Activated CD8-positive, alpha-beta memory T cell treated with anti-CD3 and anti-CD28 coated beads for 48 hours (primary cell): Measurements from ENCODE around the gene MED26.
"Not testable (repeated sequence)": the region's sequence is repeated elsewhere in the genome, so short reads cannot be mapped to it uniquely, and the experiment has no call there.

Source experiments
- DNase-seq, 3 experiments: peaks; one replicate each; pipeline ENCODE4 v3.0.0-alpha.2; 2020; ENCODE audit warnings: low read depth in 2 of 3, low spot score in 2 of 3

Gene MED26, protein sequence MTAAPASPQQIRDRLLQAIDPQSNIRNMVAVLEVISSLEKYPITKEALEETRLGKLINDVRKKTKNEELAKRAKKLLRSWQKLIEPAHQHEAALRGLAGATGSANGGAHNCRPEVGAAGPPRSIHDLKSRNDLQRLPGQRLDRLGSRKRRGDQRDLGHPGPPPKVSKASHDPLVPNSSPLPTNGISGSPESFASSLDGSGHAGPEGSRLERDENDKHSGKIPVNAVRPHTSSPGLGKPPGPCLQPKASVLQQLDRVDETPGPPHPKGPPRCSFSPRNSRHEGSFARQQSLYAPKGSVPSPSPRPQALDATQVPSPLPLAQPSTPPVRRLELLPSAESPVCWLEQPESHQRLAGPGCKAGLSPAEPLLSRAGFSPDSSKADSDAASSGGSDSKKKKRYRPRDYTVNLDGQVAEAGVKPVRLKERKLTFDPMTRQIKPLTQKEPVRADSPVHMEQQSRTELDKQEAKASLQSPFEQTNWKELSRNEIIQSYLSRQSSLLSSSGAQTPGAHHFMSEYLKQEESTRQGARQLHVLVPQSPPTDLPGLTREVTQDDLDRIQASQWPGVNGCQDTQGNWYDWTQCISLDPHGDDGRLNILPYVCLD

DNA sequence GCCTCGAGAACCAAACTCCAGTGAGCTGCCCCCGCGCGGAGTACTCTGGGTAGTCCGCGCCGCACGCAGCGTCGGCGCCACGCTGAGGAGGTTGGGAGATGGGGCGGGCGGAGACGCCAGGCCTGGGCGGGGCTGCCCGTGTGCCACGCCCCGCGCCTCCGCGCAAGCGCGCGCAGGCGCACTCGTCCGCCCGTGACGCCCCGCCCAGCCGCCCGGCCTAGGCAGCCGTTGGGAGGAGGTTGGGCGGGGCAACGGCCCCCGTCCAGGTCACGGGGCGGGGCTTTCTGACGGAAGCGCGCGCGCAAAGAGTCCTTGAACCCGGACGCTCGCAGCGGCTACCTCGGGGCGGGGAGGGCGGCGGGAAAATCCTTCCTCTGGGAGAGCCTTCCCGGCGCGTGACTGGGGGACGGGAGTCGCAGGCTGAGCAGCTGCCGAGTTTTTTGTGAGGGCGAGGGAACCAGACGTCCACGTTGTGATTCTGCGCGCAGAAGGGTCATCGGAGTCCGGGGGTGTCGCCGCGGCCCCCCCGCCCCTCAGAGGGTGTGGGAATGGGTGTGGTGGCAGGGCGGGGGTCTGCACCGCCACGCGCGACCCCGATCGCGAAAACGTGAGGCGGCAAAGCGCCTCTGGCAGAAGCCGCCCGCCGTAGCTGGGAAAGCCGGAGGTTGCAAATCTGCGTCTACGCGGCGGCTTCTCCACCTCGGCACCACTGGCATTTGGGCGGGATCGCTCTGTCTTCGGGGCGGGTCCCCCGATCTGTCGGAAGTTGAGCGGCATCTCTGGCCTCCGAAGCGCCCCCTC lies at the start of gene MED26:
MED26 (minus strand) TSS at position 22 of the 801 bp plus-strand sequence. CDS start 261 bp downstream, outside the sequence.
- DNase-seq = peak; percentile 94 to 97 (median 96)

DNA sequence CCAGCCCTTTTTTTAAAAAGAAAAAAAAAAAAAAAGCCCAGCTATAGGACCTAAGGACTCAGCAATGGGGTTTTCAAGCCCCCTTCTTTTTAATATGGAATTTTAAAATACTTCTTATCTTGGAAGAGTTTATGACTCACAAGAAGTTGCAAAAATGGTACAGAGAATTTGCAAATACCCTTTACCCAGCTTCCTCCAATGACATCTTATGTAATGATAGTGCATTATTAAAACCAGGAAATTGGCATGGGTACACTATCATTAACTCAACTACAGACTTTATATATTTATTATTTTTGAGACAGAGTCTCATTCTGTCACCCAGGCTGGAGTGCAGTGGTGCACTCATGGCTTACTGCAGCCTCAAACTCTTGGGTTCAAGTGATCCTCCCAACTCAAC lies 49.1 kb upstream of the MED26 start:
- DNase-seq = no peak

DNA sequence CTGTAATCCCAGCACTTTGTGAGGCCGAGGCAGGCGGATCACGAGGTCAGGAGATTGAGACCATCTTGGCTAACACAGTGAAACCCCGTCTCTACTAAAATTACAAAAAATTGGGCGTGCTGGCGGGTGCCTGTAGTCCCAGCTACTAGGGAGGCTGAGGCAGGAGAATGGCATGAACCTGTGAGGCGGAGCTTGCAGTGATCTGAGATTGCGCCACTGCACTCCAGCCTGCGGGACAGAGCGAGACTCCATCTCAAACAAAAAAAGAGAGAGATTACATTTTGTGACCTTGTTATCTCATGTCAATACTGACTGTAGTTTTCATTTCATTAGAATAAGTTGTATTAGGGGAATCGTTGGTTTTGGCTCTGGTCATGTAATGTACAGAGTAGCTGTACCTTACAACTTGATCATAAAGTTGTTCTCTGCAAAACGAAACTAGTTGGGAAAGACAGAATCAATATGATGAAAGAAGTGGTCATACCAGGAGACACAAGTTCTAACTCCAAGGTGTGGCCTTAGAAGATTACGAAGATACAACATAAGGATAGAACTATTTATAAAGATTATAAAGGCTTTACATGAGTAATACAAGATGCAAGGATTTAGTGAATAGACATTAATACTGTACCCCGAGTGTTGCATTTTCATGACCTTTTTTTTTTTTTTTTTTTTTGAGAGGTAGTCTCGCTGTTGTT lies 48.2 kb upstream of the MED26 start:
- no peak for DNase-seq

DNA sequence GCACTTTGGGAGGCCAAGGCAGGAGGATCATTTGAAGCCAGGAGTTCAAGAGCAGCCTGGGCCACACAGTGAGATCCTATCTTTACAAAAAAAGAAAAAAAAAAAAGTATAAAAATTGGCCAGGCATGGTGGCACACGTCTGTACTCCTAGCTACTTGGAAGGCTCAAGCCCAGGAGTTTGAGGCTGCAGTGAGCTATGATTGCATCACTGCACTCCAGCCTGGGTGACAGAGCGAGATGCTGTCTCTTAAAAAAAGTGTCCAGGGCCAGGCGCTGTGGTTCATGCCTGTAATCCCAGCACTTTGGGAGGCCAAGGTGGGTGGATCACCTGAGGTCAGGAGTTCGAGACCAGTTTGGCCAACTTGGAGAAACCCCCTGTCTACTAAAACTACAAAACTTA lies 45.8 kb upstream of the MED26 start:
- not testable (repeated sequence) for DNase-seq

DNA sequence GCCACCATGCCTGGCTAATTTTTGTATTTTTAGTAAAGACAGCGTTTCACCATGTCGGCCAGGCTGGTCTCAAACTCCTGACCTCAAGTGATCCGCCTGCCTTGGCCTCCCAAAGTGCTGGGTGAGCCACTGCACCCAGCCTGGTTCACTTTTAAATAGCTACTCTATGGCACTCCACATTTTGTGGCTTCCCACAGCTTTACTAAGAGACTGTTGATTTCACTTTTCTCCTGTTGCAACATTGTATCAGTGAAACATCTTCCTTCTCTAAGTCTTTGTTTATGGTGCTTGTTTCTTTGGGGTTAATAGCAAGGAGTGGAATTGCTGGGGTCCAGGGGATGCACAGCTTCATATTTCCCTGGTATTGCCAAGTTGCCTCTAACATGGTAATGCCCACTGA lies 45.2 kb upstream of the MED26 start:
- DNase-seq = no peak

DNA sequence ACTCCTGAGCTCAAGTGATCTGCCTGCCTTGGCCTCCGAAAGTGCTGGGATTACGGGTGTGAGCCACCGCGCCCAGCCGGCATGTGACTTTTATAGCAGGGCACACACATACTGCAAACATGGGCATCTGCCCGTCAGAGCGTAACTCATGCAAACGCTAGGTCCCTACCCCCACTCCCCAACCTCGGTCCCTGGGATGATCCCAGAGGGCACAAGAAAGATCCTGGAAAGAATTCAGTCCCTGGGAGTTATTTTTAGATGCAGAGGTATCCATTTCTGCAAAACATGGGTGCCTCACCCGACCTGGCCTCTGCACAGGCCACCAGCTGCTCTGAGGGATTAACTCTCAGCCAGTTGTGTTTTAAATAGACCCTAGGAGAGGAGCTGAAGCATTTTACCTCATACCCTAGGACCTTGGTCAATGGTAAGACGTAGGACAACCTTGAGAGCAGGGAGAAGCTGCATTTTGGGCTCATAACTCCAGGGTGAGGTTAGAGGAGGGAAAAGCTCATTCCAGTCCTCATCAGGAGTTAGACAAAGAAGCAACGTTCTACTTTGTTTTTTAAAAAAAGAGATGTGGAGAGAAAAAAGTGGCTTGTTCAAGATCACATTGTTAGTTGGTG lies 43.8 kb upstream of the MED26 start:
- DNase-seq = no peak

DNA sequence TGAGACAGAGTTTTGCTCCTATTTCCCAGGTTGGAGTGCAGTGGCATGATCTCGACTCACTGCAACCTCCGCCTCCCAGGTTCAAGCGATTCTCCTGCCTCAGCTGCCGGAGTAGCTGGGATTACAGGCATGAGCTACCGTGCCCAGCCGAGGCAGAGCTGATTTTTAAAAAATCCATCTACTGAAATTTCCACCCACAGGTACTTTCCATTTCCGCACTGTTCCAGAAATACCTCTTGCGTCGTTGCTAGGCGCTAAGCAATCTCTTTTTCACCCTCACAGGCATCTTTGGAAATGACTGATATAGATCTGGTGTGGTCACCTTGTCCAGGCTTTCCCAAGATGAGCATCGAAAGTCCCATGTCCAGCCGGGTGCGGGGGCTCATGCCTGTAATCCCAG lies 42.3 kb upstream of the MED26 start:
- DNase-seq = no peak

DNA sequence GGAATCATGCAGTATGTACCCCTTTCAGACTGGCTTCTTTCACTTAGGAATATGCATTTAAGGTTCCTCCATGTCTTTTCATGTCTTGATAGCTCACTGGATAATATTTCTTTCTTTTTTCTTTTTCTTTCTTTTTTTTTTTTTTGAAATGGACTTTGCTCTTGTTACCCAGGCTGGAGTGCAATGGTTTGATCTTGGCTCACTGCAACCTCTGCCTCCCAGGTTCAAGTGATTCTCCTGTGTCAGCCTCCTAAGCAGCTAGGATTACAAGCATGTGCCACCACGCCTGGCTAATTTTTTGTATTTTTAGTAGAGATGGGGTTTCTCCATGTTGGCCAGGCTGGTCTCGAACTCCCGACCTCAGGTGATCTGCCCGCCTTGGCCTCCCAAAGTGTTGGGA lies 40.7 kb upstream of the MED26 start:
- DNase-seq = not testable (repeated sequence)

DNA sequence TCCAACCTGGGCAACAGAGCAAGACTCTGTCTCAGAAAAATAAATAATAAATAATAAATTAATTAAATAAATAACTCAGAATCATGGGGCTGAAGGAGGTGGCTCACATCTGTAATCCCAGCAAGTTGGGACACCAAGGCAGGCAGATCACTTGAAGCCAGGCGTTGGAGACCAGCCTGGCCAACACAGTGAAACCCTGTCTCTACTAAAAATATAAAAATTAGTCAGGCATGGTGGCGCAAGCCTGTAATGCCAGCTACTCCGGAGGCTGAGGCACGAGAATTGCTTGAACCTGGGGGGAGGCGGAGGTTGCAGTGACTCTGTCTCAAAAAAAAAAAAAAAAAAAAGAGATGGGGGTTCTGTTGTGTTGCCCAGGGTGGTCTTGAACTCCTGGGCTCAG lies 40.2 kb upstream of the MED26 start:
- DNase-seq = no peak

DNA sequence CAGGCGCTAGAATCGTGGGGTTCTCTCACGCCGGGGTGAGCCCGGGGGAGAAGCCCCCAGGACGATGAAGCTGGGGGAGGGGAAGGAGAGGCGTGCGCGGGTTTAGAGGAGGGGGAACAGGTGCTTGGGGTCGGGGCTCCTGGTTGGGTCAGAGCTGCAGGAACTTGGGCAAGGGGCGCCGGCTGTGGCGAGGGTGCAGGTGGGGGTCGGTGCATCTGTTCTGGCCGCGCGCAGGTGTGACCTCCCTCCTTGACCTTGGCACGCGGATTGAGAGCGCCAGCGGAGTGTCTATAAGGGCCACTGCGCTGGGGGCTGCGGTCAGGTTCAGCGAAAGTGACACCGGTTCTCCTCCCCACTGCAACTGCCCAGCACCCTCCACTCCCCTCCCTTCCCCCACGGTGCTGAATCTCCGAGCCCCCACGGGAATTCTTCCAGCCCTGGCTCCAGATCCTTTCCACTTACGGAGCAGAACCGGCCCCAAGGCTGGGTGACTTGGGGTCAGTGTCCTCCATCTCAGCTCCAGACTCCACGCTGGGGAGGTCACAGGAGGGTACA lies 33.6 kb upstream of the MED26 start:
- DNase-seq = peak in 1 of 3 experiments; percentile 2

DNA sequence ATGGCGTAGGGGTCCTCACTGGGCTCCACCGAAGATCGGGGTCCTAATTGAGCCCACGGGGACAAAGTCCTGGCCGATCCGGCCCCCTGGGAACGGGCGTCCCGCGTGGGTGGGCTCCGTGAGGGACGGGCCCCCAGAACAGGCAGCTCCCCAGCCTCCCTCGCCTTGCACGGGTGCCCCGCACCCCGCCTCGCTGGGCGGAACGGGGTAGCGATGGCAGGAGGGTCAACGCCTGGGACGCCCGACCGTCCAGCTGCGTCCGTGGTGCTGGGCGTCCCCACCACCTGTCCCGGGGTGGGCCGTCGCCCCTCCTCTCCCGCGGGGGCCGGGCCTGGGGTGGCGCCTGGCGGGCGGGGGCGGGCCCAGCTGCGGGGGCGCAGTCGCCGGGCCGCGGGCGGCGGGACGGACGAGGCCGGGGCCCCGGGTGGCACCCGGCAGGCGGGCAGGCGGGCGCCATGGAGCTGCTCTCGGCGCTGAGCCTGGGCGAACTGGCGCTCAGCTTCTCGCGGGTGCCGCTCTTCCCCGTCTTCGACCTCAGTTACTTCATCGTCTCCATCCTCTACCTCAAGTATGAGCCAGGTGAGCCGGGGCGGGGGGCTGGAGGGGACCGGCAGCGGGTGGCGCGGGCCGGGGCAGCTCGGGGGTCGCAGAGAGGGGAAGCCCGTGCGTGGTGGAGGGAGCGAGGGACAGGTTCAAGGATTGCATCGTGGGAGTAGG lies 32.9 kb upstream of the MED26 start, which contains the start of gene TMEM38A:
TMEM38A (plus strand) TSS at position 377 of the 717 bp plus-strand sequence; CDS start at position 456, 79 bp downstream.
- peak in 2 of 3 experiments; percentile 10 to 20 for DNase-seq

DNA sequence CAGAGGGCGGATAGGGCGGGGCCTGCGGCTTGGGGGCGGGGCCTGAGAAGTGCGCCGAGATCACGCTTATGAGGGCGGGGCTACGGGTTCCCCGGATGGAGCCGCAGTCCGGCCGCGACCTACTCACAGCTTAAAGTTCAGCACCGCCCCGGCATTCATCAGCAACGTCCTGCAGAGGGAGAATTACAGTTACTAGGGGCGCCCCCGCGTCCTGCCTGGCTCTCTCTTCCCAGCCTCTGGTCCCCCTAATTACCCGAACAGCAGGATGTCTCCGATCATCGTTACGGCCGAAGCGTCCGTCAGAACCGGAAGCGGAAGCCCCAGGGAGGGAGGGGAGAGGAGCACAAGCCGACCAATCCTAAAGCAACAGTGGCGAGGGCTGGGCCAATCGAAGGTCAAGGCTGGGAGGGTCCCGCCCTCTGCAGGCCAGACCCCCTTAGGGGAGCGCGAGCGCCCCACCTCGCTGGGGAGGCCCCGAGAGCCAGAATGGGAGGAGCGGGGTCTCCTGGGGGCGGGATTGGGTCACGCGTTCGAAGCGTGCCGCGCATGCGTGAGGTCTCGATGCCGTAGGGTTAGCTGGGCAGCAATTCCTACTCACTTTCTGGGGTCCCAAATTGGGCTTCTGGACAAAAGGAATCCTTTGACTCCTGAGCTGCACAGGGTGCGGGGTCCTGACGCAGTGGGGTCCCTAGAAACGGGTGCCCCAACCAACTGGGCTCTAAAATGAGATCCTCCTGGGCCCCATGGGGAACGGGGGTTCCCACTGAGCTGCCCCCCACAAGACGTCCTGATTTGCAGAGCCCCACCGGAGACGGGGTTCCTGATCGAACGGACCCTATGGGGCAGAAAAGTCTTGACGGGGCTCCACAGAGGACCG lies 32.1 kb upstream of the MED26 start, which contains the start of gene SMIM7:
SMIM7 (minus strand) TSS at position 313 of the 877 bp plus-strand sequence; CDS start at position 279, 34 bp downstream.
- DNase-seq = peak; percentile 90 to 98 (median 90)

DNA sequence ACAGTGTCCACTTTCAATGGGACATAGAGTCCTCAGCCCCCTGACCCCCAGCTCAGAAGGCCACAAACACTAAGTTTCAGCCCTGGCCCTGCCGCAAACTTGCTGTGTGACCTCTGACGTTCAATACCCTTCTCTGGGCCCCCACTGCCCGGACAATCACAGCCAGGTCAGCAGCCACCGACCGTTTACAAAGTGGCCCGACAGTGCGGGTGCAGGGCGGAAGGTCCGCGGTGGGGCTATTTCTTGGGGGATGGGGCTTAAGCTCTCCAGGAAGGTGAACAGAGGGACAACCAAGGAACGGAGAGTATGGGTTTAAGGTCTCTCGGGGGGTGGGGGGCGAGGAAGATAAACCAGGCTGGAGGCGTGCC lies 31.4 kb upstream of the MED26 start:
- DNase-seq = no peak

DNA sequence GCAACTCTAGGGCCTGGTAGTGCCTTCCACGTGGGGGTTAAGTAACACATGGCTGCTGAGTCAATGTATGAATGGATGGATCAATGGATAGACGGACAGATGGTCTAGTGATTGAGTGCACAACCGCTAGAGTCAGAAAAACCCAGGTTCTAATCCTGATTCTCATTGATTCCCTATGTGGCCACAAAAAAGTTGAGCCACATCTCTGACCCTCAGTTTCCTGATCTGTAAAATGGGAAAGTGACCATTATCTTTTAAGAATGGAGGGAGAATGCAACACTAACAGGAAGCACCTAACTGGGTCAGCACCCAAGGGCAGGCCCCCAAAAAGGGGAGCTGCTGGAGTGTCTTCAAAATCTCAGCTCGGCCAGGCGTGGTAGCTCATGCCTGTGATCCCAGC lies 29.4 kb upstream of the MED26 start:
- no peak for DNase-seq

DNA sequence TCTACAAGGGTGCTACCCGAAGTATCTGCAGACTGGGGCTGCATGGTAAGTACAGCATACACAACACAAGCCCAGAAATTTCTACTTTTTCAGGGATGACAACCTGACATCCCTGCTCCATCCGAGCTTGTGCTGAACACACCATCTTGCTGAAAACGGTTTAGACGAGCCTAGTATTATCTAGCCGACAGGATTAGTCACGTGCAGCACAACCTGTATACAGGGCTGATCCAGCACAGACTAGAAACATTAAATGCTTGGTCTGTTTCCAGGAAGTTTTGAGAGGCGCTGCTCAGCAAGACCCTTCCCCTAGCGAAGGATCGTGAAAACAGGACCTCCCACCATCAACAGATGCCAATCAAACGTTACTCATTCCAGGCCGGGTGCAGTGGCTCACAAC lies 27.7 kb upstream of the MED26 start:
- no peak for DNase-seq

DNA sequence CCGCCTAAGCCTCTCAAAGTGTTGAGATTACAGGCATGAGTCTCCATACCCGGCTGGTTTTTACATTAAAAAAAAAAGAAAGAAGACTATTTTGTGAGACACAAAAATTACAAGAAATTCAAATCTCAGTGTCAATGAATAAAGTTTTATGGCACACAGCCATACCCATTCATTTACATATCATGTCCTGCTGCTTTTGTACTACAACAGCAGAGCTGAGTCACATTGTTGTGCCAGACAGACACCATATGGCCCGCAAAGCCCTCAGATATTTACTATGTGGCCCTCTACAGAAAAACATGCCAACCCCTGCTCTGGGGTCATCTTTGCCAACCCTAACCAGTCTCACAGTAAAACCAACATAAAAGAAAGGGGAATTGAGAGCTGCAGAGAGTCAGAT lies 26.6 kb upstream of the MED26 start:
- DNase-seq = no peak

DNA sequence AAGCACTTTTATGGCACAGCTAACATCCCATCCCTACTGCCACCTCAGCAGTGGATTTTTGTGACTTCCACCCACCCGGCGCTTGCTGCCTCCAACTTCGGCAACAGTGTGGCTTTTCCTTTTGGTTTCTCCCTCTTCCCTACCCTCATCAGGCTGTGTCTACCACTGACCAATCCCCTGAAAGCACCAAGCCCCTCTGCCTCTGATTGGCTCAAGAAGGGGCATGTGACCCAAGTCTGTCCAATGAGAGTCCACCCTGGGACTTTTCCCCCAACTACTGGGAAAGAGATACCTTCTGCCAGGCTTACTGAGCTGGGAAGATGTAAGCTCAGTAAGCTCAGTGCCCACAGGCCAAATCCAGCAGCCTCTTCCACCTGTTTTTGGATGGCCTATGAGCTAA lies 26.1 kb upstream of the MED26 start:
- no peak for DNase-seq

DNA sequence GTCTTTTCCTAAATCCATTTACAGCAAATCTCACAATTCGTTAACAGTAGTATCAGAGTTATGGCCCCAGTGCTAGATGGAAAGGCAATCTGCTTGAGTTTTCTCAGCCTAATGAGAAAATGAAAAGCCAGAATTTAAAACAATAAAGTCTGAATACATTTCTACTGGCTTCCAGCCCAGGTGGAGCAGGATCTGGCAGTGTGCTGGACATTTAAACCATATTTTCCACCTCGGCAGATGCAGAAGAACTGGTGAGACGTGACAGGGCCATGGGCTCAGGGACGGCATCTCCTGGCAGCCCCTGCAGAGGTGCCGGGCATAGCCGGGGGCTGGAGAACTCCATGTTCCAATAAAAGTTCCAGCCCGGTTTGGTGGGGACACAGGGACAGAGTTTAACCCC lies 24.9 kb upstream of the MED26 start:
- no peak for DNase-seq
